ENCODE measurements around the gene OPCML.

OPCML gene

DNA sequence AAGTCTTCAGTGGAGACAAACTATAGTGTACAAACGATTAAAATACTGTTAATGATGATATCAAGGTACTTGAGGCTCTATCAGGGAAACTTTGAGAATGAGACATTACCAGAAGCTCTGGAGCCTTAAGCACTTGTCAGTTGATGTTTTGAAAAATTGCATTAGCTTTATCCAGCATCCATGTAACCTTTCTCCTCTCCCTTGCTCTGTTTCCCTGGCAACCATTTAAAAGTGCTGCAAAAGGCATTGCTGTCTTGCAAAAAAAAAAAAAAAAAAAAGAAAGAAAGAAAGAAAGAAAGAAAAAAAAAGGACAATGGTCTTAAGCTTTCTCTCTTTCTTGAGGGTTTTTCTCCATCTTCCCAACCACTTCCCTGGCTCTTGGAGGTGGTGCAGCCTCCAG lies 787.0 kb downstream of the OPCML start:
- no peak for DNase-seq (ENCODE audit: low spot score)
- in situ Hi-C loops (cut with MboI; ENCODE audit: low sequenced_read_pairs, unreplicated experiment), result no loop called here
- TF ChIP-seq, protein P1, sequence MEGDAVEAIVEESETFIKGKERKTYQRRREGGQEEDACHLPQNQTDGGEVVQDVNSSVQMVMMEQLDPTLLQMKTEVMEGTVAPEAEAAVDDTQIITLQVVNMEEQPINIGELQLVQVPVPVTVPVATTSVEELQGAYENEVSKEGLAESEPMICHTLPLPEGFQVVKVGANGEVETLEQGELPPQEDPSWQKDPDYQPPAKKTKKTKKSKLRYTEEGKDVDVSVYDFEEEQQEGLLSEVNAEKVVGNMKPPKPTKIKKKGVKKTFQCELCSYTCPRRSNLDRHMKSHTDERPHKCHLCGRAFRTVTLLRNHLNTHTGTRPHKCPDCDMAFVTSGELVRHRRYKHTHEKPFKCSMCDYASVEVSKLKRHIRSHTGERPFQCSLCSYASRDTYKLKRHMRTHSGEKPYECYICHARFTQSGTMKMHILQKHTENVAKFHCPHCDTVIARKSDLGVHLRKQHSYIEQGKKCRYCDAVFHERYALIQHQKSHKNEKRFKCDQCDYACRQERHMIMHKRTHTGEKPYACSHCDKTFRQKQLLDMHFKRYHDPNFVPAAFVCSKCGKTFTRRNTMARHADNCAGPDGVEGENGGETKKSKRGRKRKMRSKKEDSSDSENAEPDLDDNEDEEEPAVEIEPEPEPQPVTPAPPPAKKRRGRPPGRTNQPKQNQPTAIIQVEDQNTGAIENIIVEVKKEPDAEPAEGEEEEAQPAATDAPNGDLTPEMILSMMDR (IDR thresholded peaks at IDR 0.05; ENCODE audit: borderline replicate concordance, control extremely low read depth, extremely low read depth, insufficient read depth, missing control alignments), result no peak

DNA sequence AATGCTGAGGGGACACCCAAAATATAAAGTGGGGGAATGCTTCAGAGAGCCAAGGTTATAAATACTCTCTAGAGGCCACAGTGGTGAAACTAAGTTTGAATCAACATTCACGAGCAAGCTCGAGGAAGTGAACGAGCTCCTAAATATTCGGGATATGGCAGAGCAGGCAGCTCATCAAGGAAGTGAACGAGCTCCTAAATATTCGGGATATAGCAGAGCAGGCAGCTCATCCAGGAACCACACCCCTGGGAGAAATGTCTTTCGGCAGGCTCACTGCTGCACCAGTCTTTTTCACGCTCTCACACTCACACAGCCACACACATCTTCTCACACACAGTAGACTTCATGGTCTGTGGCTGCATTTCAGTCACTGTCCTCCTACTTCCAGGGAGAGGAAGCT lies 787.5 kb downstream of the OPCML start:
- in situ Hi-C loops (cut with MboI; ENCODE audit: low sequenced_read_pairs, unreplicated experiment), result no loop called here
- DNase-seq (ENCODE audit: low spot score), result no peak
- TF ChIP-seq, protein P1 (IDR thresholded peaks at IDR 0.05; ENCODE audit: borderline replicate concordance, control extremely low read depth, extremely low read depth, insufficient read depth, missing control alignments), result no peak

DNA sequence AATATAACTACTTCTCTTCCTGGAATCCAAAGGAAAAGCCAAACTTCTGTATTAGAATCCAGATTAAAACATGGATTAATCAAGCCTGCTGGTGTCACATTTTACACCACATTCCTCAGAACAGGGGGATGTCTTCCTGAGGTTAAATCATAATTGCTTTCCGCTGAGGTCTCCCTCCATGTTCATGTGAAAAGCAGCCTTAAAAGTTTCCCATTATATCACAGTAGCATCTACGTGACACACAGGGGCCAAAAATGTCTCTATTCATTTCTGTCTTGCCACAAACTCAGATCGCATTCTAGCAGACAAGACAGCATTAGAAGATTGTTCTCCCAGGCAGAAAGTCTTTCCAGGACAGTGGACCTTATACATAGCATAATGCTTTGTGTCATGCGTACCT lies 788.7 kb downstream of the OPCML start:
- in situ Hi-C loops (cut with MboI; ENCODE audit: low sequenced_read_pairs, unreplicated experiment), result no loop called here
- TF ChIP-seq, protein P1 (IDR thresholded peaks at IDR 0.05; ENCODE audit: borderline replicate concordance, control extremely low read depth, extremely low read depth, insufficient read depth, missing control alignments), result no peak
- no peak for DNase-seq (ENCODE audit: low spot score)

DNA sequence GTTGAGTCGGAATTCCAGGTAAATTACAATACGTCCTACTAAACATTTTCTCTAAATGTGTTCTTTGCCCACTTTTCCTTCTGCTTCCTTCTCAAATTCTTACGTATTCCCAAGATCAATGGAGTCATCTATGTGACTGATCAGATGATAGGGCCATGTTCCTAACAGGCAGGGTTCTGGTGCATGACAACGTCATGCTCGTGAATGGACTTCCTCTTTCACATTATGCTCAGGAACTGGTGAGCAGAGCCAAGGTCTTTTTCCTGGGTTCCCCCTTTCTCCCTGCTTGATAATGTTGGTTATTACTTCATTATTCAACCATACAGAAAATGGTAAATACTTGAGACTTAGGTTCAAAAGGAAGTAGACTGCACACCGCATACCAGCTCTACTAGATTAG lies 789.4 kb downstream of the OPCML start:
- TF ChIP-seq, protein P1 (IDR thresholded peaks at IDR 0.05; ENCODE audit: borderline replicate concordance, control extremely low read depth, extremely low read depth, insufficient read depth, missing control alignments), result no peak
- in situ Hi-C loops (cut with MboI; ENCODE audit: low sequenced_read_pairs, unreplicated experiment), result no loop called here
- DNase-seq (ENCODE audit: low spot score), result no peak

- no peak for DNase-seq (ENCODE audit: low spot score)
- TF ChIP-seq, protein P1 (IDR thresholded peaks at IDR 0.05; ENCODE audit: borderline replicate concordance, control extremely low read depth, extremely low read depth, insufficient read depth, missing control alignments), result no peak
- in situ Hi-C loops (cut with MboI; ENCODE audit: low sequenced_read_pairs, unreplicated experiment), result no loop called here
These were observed 798.1 kb downstream of the OPCML start for GRCh38 chr11:132734217-132734616.

GRCh38 chr11:132728026-132728425 lies 804.3 kb downstream of the OPCML start:
- no peak for DNase-seq (ENCODE audit: low spot score)
- in situ Hi-C loops (cut with MboI; ENCODE audit: low sequenced_read_pairs, unreplicated experiment), result no loop called here
- TF ChIP-seq, protein P1 (IDR thresholded peaks at IDR 0.05; ENCODE audit: borderline replicate concordance, control extremely low read depth, extremely low read depth, insufficient read depth, missing control alignments), result no peak

DNA sequence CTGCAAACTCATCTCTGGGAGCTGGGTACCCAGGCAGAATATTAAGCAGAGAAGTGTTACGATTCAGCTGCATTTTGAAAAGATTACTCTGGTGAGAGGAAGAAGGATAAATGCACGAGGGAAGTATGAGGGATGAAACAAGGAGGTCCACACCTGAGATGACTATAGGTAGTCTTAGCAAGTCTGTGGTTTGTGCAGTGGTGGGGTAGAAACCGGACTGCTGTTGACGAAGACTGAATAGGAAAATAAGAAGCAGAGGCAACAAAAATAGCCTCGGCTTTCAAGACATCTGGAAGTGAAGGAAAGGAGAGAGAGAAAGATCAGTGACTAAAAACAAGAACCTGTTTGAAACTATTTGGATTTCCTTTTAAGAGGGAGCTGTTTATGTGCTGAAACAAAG lies 810.8 kb downstream of the OPCML start:
- TF ChIP-seq, protein P1 (IDR thresholded peaks at IDR 0.05; ENCODE audit: borderline replicate concordance, control extremely low read depth, extremely low read depth, insufficient read depth, missing control alignments), result no peak
- DNase-seq (ENCODE audit: low spot score), result no peak
- in situ Hi-C loops (cut with MboI; ENCODE audit: low sequenced_read_pairs, unreplicated experiment), result no loop called here
